Breast epithelium (tissue), 4 donors: ENCODE results near the gene FAM3C. TPM values are rescaled to one million over a fixed set of nuclear protein-coding genes. Genes with fewer than 3 reads are reported as not detected.

Experiments
- DNase-seq, 2 donors: peaks; one replicate each; pipeline ENCODE4 v3.0.0-alpha.2; 2019; ENCODE audit warnings: low spot score in 2 of 2
- H3K27ac ChIP-seq, 2 donors: fragments of 200-600 bp; sonication (generic) in 1 of 2; one replicate each; pipeline ENCODE4 v1.5.1; 2016 to 2019; ENCODE audit warnings: mild to moderate bottlenecking in 1 of 2
- H3K27me3 ChIP-seq, 2 donors: fragments of 200-600 bp; sonication (generic) in 1 of 2; one replicate each; pipeline versions ENCODE4 v1.5.1 to v1.6.0; 2017 to 2019; ENCODE audit warnings: control low read depth in 1 of 2, mild to moderate bottlenecking in 1 of 2
- H3K36me3 ChIP-seq: fragments of 200-600 bp; one replicate; pipeline ENCODE4 v1.5.1; 2019
- H3K4me1 ChIP-seq, 2 donors: fragments of 200-600 bp; sonication (generic); one replicate each; pipeline ENCODE4 v1.5.1; 2016 to 2019; ENCODE audit warnings: control low read depth in 1 of 2
- H3K4me3 ChIP-seq, 3 donors: fragments of 200-600 bp; sonication (generic); 1 replicate in 2 of 3; 2 replicates in 1 of 3; pipeline ENCODE4 v1.5.1; 2016 to 2019; ENCODE audit warnings: mild to moderate bottlenecking in 3 of 3, moderate library complexity in 2 of 3
- H3K9me3 ChIP-seq, 2 donors: fragments of 200-600 bp; sonication (generic) in 1 of 2; one replicate each; pipeline ENCODE4 v1.5.1; 2016 to 2019; ENCODE audit warnings: control low read depth in 1 of 2
- POLR2A ChIP-seq: fragments of 450-650 bp; IDR thresholded peaks from one replicate; pipeline ENCODE4 v1.6.1; 2016; ENCODE audit warnings: antibody characterized with exemption, mild to moderate bottlenecking, moderate library complexity
- POLR2AphosphoS5 ChIP-seq, 3 donors: sonication (generic); formaldehyde crosslinking; IDR thresholded peaks; one replicate each; pipeline ENCODE4 v1.6.1; 2017; ENCODE audit warnings: antibody characterized with exemption in 3 of 3
- intact Hi-C: fragments of 100-400 bp; cut with DNase I; formaldehyde crosslinking; loops from one replicate; pipeline ENCODE4 v1.15.1; 2023; ENCODE audit warnings: low total_unique reads
- total RNA-seq, 3 donors: library from RNA; depleted of rRNA; stranded (reverse); fragments of >200 nt; gene quantifications; one replicate each; pipeline ENCODE4 v1.1.0, GENCODE V29; 2016
- TF ChIP-seq, protein P1 (sequence below), 3 donors: fragments of 450-650 bp; IDR thresholded peaks; one replicate each; pipeline ENCODE4 v1.5.1; 2016 to 2017; ENCODE audit warnings: antibody characterized with exemption in 3 of 3, mild to moderate bottlenecking in 3 of 3, moderate library complexity in 3 of 3

The FAM3C gene
- total RNA-seq, 3 donors from 2014 or later: 35.8 to 89.7 (median 50.8) TPM

GRCh38 chr7:121410829-121411596, 14.9 kb upstream of the FAM3C start:
- no peak overlapping the region for H3K27ac ChIP-seq
- TF ChIP-seq, protein P1, sequence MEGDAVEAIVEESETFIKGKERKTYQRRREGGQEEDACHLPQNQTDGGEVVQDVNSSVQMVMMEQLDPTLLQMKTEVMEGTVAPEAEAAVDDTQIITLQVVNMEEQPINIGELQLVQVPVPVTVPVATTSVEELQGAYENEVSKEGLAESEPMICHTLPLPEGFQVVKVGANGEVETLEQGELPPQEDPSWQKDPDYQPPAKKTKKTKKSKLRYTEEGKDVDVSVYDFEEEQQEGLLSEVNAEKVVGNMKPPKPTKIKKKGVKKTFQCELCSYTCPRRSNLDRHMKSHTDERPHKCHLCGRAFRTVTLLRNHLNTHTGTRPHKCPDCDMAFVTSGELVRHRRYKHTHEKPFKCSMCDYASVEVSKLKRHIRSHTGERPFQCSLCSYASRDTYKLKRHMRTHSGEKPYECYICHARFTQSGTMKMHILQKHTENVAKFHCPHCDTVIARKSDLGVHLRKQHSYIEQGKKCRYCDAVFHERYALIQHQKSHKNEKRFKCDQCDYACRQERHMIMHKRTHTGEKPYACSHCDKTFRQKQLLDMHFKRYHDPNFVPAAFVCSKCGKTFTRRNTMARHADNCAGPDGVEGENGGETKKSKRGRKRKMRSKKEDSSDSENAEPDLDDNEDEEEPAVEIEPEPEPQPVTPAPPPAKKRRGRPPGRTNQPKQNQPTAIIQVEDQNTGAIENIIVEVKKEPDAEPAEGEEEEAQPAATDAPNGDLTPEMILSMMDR (IDR thresholded peaks at IDR 0.05): no peak
- TF ChIP-seq POLR2AphosphoS5 (IDR thresholded peaks at IDR 0.05): no peak
- no peak for TF ChIP-seq POLR2A
- no peaks in the 10 kb centered on the region for H3K4me1 ChIP-seq
- no peaks in the 10 kb centered on the region for H3K9me3 ChIP-seq
- no peak for DNase-seq
- no peaks in the 10 kb centered on the region for H3K27me3 ChIP-seq
- H3K36me3 ChIP-seq: no peaks in the 10 kb centered on the region
- intact Hi-C loops: no loop called here
- H3K4me3 ChIP-seq: no peak overlapping the region

- no peaks in the 10 kb centered on the region for H3K9me3 ChIP-seq
- no peaks in the 10 kb centered on the region for H3K36me3 ChIP-seq
- no peak for DNase-seq
- H3K4me3 ChIP-seq: no peak overlapping the region
- H3K4me1 ChIP-seq: no peaks in the 10 kb centered on the region
- H3K27me3 ChIP-seq: no peaks in the 10 kb centered on the region
- no peak overlapping the region for H3K27ac ChIP-seq
- no peak for TF ChIP-seq POLR2A
- no peak for TF ChIP-seq POLR2AphosphoS5 (IDR thresholded peaks at IDR 0.05)
- TF ChIP-seq, protein P1 (IDR thresholded peaks at IDR 0.05): no peak
- intact Hi-C loops: no loop called here
Observed at GRCh38 chr7:121406944-121407343, 10.8 kb upstream of the FAM3C start.

GRCh38 chr7:121406461-121406860, 10.4 kb upstream of the FAM3C start:
- Histone ChIP-seq H3K36me3 (no peaks in the 10 kb centered on the region), H3K4me3 (no peak overlapping the region), H3K9me3 (no peaks in the 10 kb centered on the region), H3K27me3 (no peaks in the 10 kb centered on the region), H3K27ac (no peak overlapping the region), H3K4me1 (no peaks in the 10 kb centered on the region)
- TF ChIP-seq POLR2AphosphoS5 (IDR thresholded peaks at IDR 0.05): no peak
- TF ChIP-seq POLR2A: no peak
- intact Hi-C loops: no loop called here
- no peak for DNase-seq

- Histone ChIP-seq H3K27me3 (no peaks in the 10 kb centered on the region), H3K9me3 (no peaks in the 10 kb centered on the region), H3K4me3 (no peak overlapping the region), H3K4me1 (no peaks in the 10 kb centered on the region), H3K27ac (no peak overlapping the region), H3K36me3 (no peaks in the 10 kb centered on the region)
- intact Hi-C loops: no loop called here
- no peak for DNase-seq
- TF ChIP-seq, protein P1 (IDR thresholded peaks at IDR 0.05): no peak
- TF ChIP-seq POLR2AphosphoS5 (IDR thresholded peaks at IDR 0.05) (no peak), POLR2A (no peak)
Observed at GRCh38 chr7:121404348-121404747, 8.2 kb upstream of the FAM3C start.

DNA sequence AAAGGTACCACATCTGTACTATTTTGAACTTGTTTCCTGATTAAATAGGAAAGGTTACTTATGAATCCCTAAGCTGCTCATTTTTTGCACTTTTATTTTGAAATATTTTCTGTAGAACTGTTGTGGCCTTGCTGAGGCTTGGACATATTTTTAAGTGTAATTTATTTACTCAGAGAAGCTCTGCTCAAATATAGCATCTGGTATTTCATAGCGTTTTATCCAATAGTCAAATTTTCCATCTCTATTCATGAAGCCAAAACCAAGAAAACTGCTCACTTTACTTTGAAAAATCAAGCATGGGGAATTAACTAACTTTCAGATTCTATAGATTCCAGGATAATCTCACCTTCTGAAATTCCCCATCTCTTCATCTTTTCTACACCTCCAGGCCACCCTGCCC, 6.6 kb upstream of the FAM3C start:
- Histone ChIP-seq H3K27me3 (no peaks in the 10 kb centered on the region), H3K4me1 (no peaks in the 10 kb centered on the region), H3K36me3 (no peaks in the 10 kb centered on the region), H3K4me3 (no peak overlapping the region), H3K27ac (no peak overlapping the region), H3K9me3 (no peaks in the 10 kb centered on the region)
- intact Hi-C loops: no loop called here
- no peak for TF ChIP-seq POLR2A
- TF ChIP-seq POLR2AphosphoS5 (IDR thresholded peaks at IDR 0.05): no peak
- TF ChIP-seq, protein P1 (IDR thresholded peaks at IDR 0.05): no peak
- no peak for DNase-seq
